ENCODE measurements around the gene CRTC1. TPM values are rescaled to one million over a fixed set of nuclear protein-coding genes. Genes with fewer than 3 reads are reported as not detected.
A peak's percentile ranks its signal among the peaks of the same experiment; 100 is the strongest.
"Not testable (repeated sequence)": the region's sequence is repeated elsewhere in the genome, so short reads cannot be mapped to it uniquely, and the experiment has no call there.

Gene CRTC1
- total and polyA plus RNA-seq, 7 donors: 4.5 to 12.5 (median 8.1) TPM

DNA sequence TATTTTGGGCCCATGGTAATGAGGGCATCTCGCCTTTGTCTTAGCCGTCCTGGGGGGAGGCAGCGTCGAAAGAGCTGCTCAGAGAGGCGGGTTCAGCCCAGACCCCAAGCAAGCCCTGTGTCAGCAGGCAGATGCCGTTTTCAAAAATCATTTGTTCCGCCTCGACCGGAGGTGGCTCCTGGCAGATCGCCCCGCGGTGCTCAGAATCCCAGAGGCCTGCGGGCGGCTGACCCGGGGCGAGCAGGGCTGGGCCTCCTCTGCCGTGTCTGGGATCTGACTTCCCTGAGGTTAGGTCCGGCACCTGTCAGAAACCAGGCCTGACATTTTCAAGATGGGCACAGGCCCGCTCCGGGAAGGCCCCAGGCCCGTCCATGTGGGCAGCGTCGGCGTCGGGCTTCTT lies 36.1 kb downstream of the CRTC1 start:
- Histone ChIP-seq H3K4me3 (no peak overlapping the region), H3K9me3 (no peaks in the 10 kb centered on the region), H3K27me3 (ENCODE audit: insufficient read depth in 3 of 3, low read length in 2 of 3) (no peaks in the 10 kb centered on the region), H3K4me1 (no peaks in the 10 kb centered on the region), H3K36me3 (ENCODE audit: insufficient read depth in 1 of 2, low read depth in 1 of 2) (no peaks in the 10 kb centered on the region), H3K27ac (no peak overlapping the region)
- intact Hi-C loops (cut with DNase I): no loop called here
- WGBS, 3 donors: 69 to 76% (median 70%) methylated on average over 25 of the region's 25 CpGs
- TF ChIP-seq, protein P1, sequence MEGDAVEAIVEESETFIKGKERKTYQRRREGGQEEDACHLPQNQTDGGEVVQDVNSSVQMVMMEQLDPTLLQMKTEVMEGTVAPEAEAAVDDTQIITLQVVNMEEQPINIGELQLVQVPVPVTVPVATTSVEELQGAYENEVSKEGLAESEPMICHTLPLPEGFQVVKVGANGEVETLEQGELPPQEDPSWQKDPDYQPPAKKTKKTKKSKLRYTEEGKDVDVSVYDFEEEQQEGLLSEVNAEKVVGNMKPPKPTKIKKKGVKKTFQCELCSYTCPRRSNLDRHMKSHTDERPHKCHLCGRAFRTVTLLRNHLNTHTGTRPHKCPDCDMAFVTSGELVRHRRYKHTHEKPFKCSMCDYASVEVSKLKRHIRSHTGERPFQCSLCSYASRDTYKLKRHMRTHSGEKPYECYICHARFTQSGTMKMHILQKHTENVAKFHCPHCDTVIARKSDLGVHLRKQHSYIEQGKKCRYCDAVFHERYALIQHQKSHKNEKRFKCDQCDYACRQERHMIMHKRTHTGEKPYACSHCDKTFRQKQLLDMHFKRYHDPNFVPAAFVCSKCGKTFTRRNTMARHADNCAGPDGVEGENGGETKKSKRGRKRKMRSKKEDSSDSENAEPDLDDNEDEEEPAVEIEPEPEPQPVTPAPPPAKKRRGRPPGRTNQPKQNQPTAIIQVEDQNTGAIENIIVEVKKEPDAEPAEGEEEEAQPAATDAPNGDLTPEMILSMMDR (IDR thresholded peaks at IDR 0.05): no peak
- no peak for DNase-seq
- ATAC-seq: no peak

DNA sequence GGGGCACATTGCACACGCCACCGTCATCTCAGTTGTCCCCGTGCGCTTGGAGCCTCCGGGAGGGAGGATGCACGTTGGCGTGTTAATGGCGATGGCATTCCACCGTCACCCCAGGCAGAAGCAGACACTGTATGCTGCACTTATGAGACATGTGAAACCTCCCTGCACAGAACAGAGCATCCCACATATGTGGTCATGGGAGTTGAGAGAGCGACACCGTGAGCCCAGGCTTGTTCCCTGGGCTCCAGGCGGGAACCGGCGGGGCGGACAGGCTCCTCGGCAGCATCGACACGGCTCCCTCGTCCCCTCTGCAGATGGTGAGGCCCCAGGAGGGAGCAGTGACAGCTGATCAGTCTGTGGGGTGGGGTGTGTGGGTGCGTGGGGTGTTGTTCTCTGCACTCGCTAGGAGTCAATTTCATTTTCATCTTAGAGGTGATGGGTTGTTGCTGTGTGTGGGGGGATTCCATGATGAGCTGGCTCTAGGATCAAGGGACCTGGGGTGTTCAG lies 40.4 kb downstream of the CRTC1 start:
- H3K9me3 ChIP-seq: no peaks in the 10 kb centered on the region
- H3K27ac ChIP-seq: no peak overlapping the region
- no peak for DNase-seq
- TF ChIP-seq, protein P1 (IDR thresholded peaks at IDR 0.05): no peak
- peaks cover 12% of the 10 kb centered on the region for H3K4me1 ChIP-seq
- H3K27me3 ChIP-seq (ENCODE audit: insufficient read depth in 3 of 3, low read length in 2 of 3): no peaks in the 10 kb centered on the region
- no peak overlapping the region for H3K4me3 ChIP-seq
- H3K36me3 ChIP-seq (ENCODE audit: insufficient read depth in 1 of 2, low read depth in 1 of 2): no peaks in the 10 kb centered on the region
- ATAC-seq: no peak
- WGBS, 3 donors: 87 to 91% (median 90%) methylated on average over 21 of the region's 21 CpGs
- intact Hi-C loops (cut with DNase I): no loop called here

DNA sequence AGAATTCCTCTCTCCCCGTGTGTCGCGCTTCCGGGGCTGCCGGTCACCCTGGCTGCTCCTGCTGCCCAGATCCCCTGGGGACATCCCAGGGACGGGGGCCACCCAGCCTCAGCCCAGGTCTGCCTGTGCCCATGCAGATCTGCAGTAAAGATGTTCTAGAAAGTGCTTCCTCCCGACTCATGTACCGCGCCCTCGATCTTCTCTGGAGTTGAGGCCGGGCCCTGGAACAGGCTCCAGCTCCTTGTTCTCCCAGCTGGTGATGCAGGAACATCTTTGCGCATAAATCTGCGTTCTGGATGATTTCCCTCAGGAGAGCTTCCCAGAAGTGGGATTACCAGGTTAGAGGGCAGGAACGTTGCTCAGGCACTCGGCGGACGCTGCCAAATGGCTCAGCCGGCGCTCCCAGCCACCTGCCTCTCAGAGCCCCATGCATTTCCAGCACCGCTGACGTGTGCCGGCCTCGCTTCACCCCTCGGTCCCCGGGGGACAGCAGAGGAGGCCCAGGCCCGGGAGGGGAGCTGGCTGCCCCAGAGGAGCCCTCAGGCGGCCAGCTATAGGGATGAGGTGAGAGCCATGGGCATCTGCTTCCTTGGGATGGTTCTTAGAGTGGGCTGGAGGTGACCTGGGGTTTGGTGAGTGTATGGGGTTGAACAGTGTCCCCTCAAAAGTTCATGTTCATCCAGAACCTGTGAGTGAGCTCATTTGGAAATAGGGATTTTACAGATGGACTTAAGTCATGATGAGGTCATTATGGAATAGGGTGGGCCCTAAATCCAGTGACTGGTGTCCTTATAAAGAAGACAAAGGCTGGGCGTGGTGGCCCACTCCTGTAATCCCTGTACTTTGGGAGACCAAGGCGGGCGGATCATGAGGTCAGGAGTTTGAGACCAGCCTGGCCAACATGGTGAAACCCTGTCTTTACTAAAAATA lies 42.6 kb downstream of the CRTC1 start:
- intact Hi-C loops (cut with DNase I): no loop called here
- no peak overlapping the region for H3K4me3 ChIP-seq
- DNase-seq (peak; percentile 50 to 84), ATAC-seq (peak; percentile 42 to 81 (median 72))
- no peaks in the 10 kb centered on the region for H3K36me3 ChIP-seq (ENCODE audit: insufficient read depth in 1 of 2, low read depth in 1 of 2)
- H3K27ac ChIP-seq: no peak overlapping the region
- WGBS, 3 donors: 36 to 47% (median 38%) methylated on average over 30 of the region's 30 CpGs
- peaks cover 12% of the 10 kb centered on the region for H3K4me1 ChIP-seq
- no peaks in the 10 kb centered on the region for H3K27me3 ChIP-seq (ENCODE audit: insufficient read depth in 3 of 3, low read length in 2 of 3)
- H3K9me3 ChIP-seq: no peaks in the 10 kb centered on the region
- TF ChIP-seq, protein P1 (IDR thresholded peaks at IDR 0.05): no peak

DNA sequence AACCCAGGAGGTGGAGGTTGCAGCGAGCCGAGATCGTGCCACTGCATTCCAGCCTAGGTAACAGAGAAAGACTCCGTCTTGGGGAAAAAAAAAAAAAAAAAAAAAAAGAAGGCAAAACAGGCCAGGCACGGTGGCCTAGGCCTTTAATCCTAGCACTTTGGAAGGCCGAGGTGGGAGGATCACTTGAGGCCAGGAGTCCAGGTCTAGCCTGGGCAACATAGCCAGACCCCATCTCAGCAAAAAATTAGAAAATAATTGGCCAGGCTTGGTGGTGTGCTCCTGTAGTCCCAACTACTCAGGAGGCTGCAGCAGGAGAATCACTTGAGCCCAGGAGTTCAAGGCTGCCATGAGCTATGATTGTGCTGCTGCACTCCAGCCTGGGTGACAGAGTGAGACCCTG lies 43.4 kb downstream of the CRTC1 start:
- H3K9me3 ChIP-seq: no peaks in the 10 kb centered on the region
- H3K27me3 ChIP-seq (ENCODE audit: insufficient read depth in 3 of 3, low read length in 2 of 3): no peaks in the 10 kb centered on the region
- no peaks in the 10 kb centered on the region for H3K36me3 ChIP-seq (ENCODE audit: insufficient read depth in 1 of 2, low read depth in 1 of 2)
- H3K4me3 ChIP-seq: no peak overlapping the region
- 72 to 98% (median 80%) methylated on average over 5 to 6 of the region's 6 CpGs for WGBS, 3 donors
- intact Hi-C loops (cut with DNase I): no loop called here
- ATAC-seq (no peak), DNase-seq (no peak)
- H3K27ac ChIP-seq: no peak overlapping the region
- H3K4me1 ChIP-seq: peaks cover 12% of the 10 kb centered on the region
- TF ChIP-seq, protein P1 (IDR thresholded peaks at IDR 0.05): no peak

GRCh38 chr19:18727602-18728001 lies 44.1 kb downstream of the CRTC1 start:
- DNase-seq; H3K36me3 ChIP-seq (ENCODE audit: insufficient read depth in 1 of 2, low read depth in 1 of 2); H3K4me3 ChIP-seq; intact Hi-C loops (cut with DNase I); H3K27ac ChIP-seq; ATAC-seq; H3K27me3 ChIP-seq (ENCODE audit: insufficient read depth in 3 of 3, low read length in 2 of 3); H3K9me3 ChIP-seq: not testable (repeated sequence)
- 97 to 100% (median 98%) methylated on average over 6 of the region's 6 CpGs for WGBS, 3 donors
- peaks cover 12% of the 10 kb centered on the region for H3K4me1 ChIP-seq

Data from psoas muscle (tissue), 8 donors.